ENCODE measurements around the gene AGAP2. TPM values are rescaled to one million over a fixed set of nuclear protein-coding genes. Genes with fewer than 3 reads are reported as not detected.

AGAP2 gene
- total and polyA plus RNA-seq, 2 donors (not counting 1 experiment from before 2014, with no cell fraction given): 22.2 to 27.0 TPM

DNA sequence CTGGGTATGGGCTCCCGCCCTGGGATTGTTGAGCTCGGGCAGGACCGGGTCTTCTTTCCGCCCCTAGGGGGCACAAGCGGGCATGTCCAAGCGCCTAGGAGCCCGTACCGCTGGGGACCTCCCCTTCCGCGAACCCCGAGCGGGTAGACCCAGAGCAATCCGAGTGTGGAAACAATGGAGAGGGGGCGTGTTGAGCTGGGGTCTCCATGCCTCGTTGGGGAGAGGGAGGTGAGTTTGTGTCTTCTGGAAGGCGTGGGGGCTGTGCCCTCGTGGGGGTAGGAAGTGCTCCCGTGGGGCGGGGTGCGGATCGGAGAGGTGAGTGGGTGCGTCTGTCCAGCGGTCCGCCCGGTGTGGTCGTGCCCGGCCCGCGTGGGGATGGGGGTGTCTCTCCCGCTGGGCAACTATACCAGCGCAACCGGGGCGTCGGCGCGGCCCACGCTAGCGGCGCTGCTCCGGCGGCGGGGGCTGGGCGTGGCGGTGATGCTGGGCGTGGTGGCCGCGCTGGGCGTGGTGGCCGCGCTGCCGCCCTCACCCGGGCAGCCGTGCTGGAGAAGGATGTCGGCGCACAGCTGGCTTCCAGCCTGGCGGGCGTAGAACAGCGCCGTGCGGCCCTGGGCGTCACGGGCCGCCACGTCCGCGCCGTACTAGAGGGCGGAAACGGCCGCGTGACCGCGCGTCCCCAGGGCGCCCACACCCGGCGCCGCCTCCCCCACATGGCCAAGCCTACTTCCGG lies 12.2 kb downstream of the AGAP2 start:
- no peak overlapping the region for H3K27ac ChIP-seq (ENCODE audit: low read length in 2 of 2)
- H3K27ac Mint-ChIP-seq: peak overlapping the region; percentile 46
- peak; percentile 31 for ATAC-seq (ENCODE audit: low read depth)
- 98% methylated on average over 70 of the region's 79 CpGs for WGBS (ENCODE audit: insufficient coverage)
- peak overlapping the region; percentile 44 for H3K4me3 Mint-ChIP-seq
- peak overlapping the region; percentile 15 for H3K9ac ChIP-seq (ENCODE audit: low read length)
- peaks cover 7% of the 10 kb centered on the region for H4K20me1 ChIP-seq (ENCODE audit: control insufficient read depth, insufficient read depth, low read length, poor library complexity, severe bottlenecking)
- POLR2A ChIA-PET: interaction anchor here (0.6 kb wide), 1 partner anchor 1795 kb away, joined by 4 read pairs; no protein-coding TSS in a partner anchor
- H2AFZ ChIP-seq (ENCODE audit: insufficient read depth, low read depth, low read length, poor library complexity, severe bottlenecking): no peak overlapping the region
- peaks cover 0 to 52% of the 10 kb centered on the region in 2 experiments for H3K36me3 ChIP-seq (replicated peaks in 1 of 2; ENCODE audit: control extremely low read depth in 1 of 2, control insufficient read depth in 1 of 2, extremely low read depth in 1 of 2, insufficient read depth in 2 of 2, low read length in 1 of 2)
- H3K4me1 ChIP-seq (ENCODE audit: control insufficient read depth in 2 of 2, insufficient read depth in 2 of 2, low read length in 2 of 2): peaks cover 8 to 16% of the 10 kb centered on the region in 2 donors
- DNase-seq: no peak
- TF ChIP-seq, protein P1, sequence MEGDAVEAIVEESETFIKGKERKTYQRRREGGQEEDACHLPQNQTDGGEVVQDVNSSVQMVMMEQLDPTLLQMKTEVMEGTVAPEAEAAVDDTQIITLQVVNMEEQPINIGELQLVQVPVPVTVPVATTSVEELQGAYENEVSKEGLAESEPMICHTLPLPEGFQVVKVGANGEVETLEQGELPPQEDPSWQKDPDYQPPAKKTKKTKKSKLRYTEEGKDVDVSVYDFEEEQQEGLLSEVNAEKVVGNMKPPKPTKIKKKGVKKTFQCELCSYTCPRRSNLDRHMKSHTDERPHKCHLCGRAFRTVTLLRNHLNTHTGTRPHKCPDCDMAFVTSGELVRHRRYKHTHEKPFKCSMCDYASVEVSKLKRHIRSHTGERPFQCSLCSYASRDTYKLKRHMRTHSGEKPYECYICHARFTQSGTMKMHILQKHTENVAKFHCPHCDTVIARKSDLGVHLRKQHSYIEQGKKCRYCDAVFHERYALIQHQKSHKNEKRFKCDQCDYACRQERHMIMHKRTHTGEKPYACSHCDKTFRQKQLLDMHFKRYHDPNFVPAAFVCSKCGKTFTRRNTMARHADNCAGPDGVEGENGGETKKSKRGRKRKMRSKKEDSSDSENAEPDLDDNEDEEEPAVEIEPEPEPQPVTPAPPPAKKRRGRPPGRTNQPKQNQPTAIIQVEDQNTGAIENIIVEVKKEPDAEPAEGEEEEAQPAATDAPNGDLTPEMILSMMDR (IDR thresholded peaks at IDR 0.05): no peak
- no peak for TF ChIP-seq EZH2 (IDR thresholded peaks at IDR 0.05; ENCODE audit: borderline replicate concordance, insufficient read depth, low read depth, low read length, poor library complexity, severe bottlenecking)
- peaks cover 16% of the 10 kb centered on the region for H3K4me1 Mint-ChIP-seq
- no peaks in the 10 kb centered on the region for H3K27me3 Mint-ChIP-seq
- CTCF ChIA-PET: no interaction called here
- peak overlapping the region; percentile 22 for H3K4me2 ChIP-seq (replicated peaks; ENCODE audit: low read depth, low read length, poor library complexity, severe bottlenecking)
- no peaks in the 10 kb centered on the region for H3K79me2 ChIP-seq (ENCODE audit: control insufficient read depth, insufficient read depth, low read length)
- intact Hi-C loops (cut with micrococcal nuclease): no loop called here
- H3K27me3 ChIP-seq (replicated peaks in 1 of 4; ENCODE audit: control extremely low read depth in 1 of 4, control insufficient read depth in 3 of 4, insufficient read depth in 4 of 4, low read length in 3 of 4): no peaks in the 10 kb centered on the region
- H3K4me3 ChIP-seq (ENCODE audit: control extremely low read depth in 1 of 5, extremely low read depth in 1 of 5, insufficient read depth in 1 of 5, low read depth in 2 of 5, low read length in 4 of 5): peak overlapping the region in 2 of 5 experiments; percentile 10 to 43
- no peaks in the 10 kb centered on the region for H3K9me3 Mint-ChIP-seq (ENCODE audit: insufficient read depth)
- H3K9me3 ChIP-seq (ENCODE audit: control extremely low read depth in 1 of 3, control insufficient read depth in 2 of 3, insufficient read depth in 1 of 3, low read length in 2 of 3): peaks cover 0 to 7% (median 0%) of the 10 kb centered on the region in 3 donors

- ChIA-PET CTCF (no interaction called here), POLR2A (interaction anchor here (0.6 kb wide), 1 partner anchor 1794 kb away, joined by 4 read pairs; no protein-coding TSS in a partner anchor)
- Histone ChIP-seq H2AFZ (ENCODE audit: insufficient read depth, low read depth, low read length, poor library complexity, severe bottlenecking) (no peak overlapping the region), H3K27ac (ENCODE audit: low read length in 2 of 2) (no peak overlapping the region), H3K27me3 (replicated peaks in 1 of 4; ENCODE audit: control extremely low read depth in 1 of 4, control insufficient read depth in 3 of 4, insufficient read depth in 4 of 4, low read length in 3 of 4) (no peaks in the 10 kb centered on the region), H4K20me1 (ENCODE audit: control insufficient read depth, insufficient read depth, low read length, poor library complexity, severe bottlenecking) (peaks cover 7% of the 10 kb centered on the region), H3K9me3 (ENCODE audit: control extremely low read depth in 1 of 3, control insufficient read depth in 2 of 3, insufficient read depth in 1 of 3, low read length in 2 of 3) (peaks cover 0 to 7% (median 0%) of the 10 kb centered on the region in 3 donors), H3K36me3 (replicated peaks in 1 of 2; ENCODE audit: control extremely low read depth in 1 of 2, control insufficient read depth in 1 of 2, extremely low read depth in 1 of 2, insufficient read depth in 2 of 2, low read length in 1 of 2) (peaks cover 0 to 52% of the 10 kb centered on the region in 2 experiments), H3K4me1 (ENCODE audit: control insufficient read depth in 2 of 2, insufficient read depth in 2 of 2, low read length in 2 of 2) (peaks cover 8 to 16% of the 10 kb centered on the region in 2 donors), H3K79me2 (ENCODE audit: control insufficient read depth, insufficient read depth, low read length) (no peaks in the 10 kb centered on the region), H3K4me3 (ENCODE audit: control extremely low read depth in 1 of 5, extremely low read depth in 1 of 5, insufficient read depth in 1 of 5, low read depth in 2 of 5, low read length in 4 of 5) (peak overlapping the region in 2 of 5 experiments; percentile 10 to 43), H3K9ac (ENCODE audit: low read length) (peak overlapping the region; percentile 15), H3K4me2 (replicated peaks; ENCODE audit: low read depth, low read length, poor library complexity, severe bottlenecking) (peak overlapping the region; percentile 22)
- H3K27me3 Mint-ChIP-seq: no peaks in the 10 kb centered on the region
- H3K4me1 Mint-ChIP-seq: peaks cover 16% of the 10 kb centered on the region
- WGBS (ENCODE audit: insufficient coverage): 100% methylated on average over 3 of the region's 10 CpGs
- no peak for DNase-seq
- H3K4me3 Mint-ChIP-seq: no peak overlapping the region
- ATAC-seq (ENCODE audit: low read depth): no peak
- no peaks in the 10 kb centered on the region for H3K9me3 Mint-ChIP-seq (ENCODE audit: insufficient read depth)
- H3K27ac Mint-ChIP-seq: no peak overlapping the region
- no peak for TF ChIP-seq EZH2 (IDR thresholded peaks at IDR 0.05; ENCODE audit: borderline replicate concordance, insufficient read depth, low read depth, low read length, poor library complexity, severe bottlenecking)
- TF ChIP-seq, protein P1 (IDR thresholded peaks at IDR 0.05): no peak
- intact Hi-C loops (cut with micrococcal nuclease): no loop called here
Observed at GRCh38 chr12:57725851-57726150, 12.7 kb downstream of the AGAP2 start.
